ENCODE results near the gene CLIC3. TPM values are rescaled to one million over a fixed set of nuclear protein-coding genes. Genes with fewer than 3 reads are reported as not detected.
A peak's percentile ranks its signal among the peaks of the same experiment; 100 is the strongest.

CLIC3 gene
- polyA plus RNA-seq, 2 of the 4 experiments (the other 2 are of a cell fraction), result 0.61 to 6.4 TPM

GRCh38 chr9:137044502-137045177 is 48.3 kb upstream of the CLIC3 start:
- 67% methylated on average over 14 of the region's 18 CpGs for WGBS (ENCODE audit: missing lambda C conversion rate)
- TF ChIP-seq ESRRA (IDR thresholded peaks at IDR 0.05; ENCODE audit: borderline replicate concordance, low read length) (no peak), HDAC2 (IDR thresholded peaks at IDR 0.05) (no peak)
- no peak for FAIRE-seq

GRCh38 chr9:137044037-137044436 is 47.7 kb upstream of the CLIC3 start:
- Histone ChIP-seq H3K4me1 (peaks cover 15% of the 10 kb centered on the region), H3K9me3 (no peaks in the 10 kb centered on the region), H3K27ac (no peak overlapping the region), H3K4me2 (peak overlapping the region; percentile 98), H3K4me3 (no peak overlapping the region)
- DNase-seq (ENCODE audit: low read depth in 1 of 2, low spot score in 1 of 2) (no peak), ATAC-seq (no peak), FAIRE-seq (no peak)
- POLR2A ChIA-PET, result no interaction called here
- WGBS (ENCODE audit: missing lambda C conversion rate), result 82% methylated on average over 12 of the region's 12 CpGs
- TF ChIP-seq HES2 (IDR thresholded peaks at IDR 0.05), result no peak
- CTCF ChIA-PET, result interaction anchor here (0.8 to 12.7 kb wide), 6 partner anchors 9 to 46 kb away, joined by 3 to 207 read pairs (median 18); partner anchors contain the start of genes ABCA2 and SAPCD2

More at GRCh38 chr9:137044502-137045177, 48.3 kb upstream of the CLIC3 start:
- Histone ChIP-seq H3K4me1 (peaks cover 15% of the 10 kb centered on the region), H3K27ac (peak overlapping the region in 1 of 2 experiments; percentile 92; a peak in 4 of 6 replicates), H3K9me3 (no peaks in the 10 kb centered on the region), H3K4me2 (peak overlapping the region; percentile 98), H3K4me3 (peak overlapping the region; percentile 71)
- ChIA-PET CTCF (interaction anchor here (0.6 to 12.7 kb wide), 11 partner anchors 9 to 97 kb away, joined by 3 to 207 read pairs (median 4); partner anchors contain the start of genes ABCA2 and SAPCD2), POLR2A (no interaction called here)
- DNase-seq (ENCODE audit: low read depth in 1 of 2, low spot score in 1 of 2), result no peak
- ATAC-seq, result 0 out of 6 replicates have a peak, but pooled peaks of 1 of the 2 experiments have one; percentile 2

- FAIRE-seq, result no peak
- 87% methylated on average over 23 of the region's 36 CpGs for WGBS (ENCODE audit: missing lambda C conversion rate)
- DNase-seq (ENCODE audit: low read depth in 1 of 2, low spot score in 1 of 2), result no peak
- Histone ChIP-seq H3K4me3 (no peak overlapping the region), H3K4me2 (no peak overlapping the region), H3K9me3 (no peaks in the 10 kb centered on the region), H3K27ac (no peak overlapping the region), H3K4me1 (peaks cover 15% of the 10 kb centered on the region)
- CTCF ChIA-PET, result interaction anchor here (0.6 to 12.7 kb wide), 5 partner anchors 8 to 38 kb away, joined by 3 to 207 read pairs (median 28); partner anchors contain the start of genes ABCA2, FUT7 and SAPCD2
- no peak for ATAC-seq
- TF ChIP-seq PBX3 (IDR thresholded peaks at IDR 0.05) (no peak), BCL3 (IDR thresholded peaks at IDR 0.05) (no peak), EP300 (IDR thresholded peaks at IDR 0.05) (no peak), CBX8 (IDR thresholded peaks at IDR 0.05) (no peak), NR3C1 (IDR thresholded peaks at IDR 0.05) (no peak), MAZ (IDR thresholded peaks at IDR 0.05; ENCODE audit: borderline replicate concordance, low read depth, low read length) (no peak), RCOR1 (IDR thresholded peaks at IDR 0.05; ENCODE audit: low read depth, low read length) (no peak), HOXB5 (CRISPR knock-in tag; IDR thresholded peaks at IDR 0.05) (no peak), NPAS2 (CRISPR knock-in tag; IDR thresholded peaks at IDR 0.05; ENCODE audit: borderline replicate concordance) (no peak)
- POLR2A ChIA-PET, result no interaction called here
Measured at GRCh38 chr9:137042751-137043727, 46.7 kb upstream of the CLIC3 start.

GRCh38 chr9:137041124-137041523 is 44.8 kb upstream of the CLIC3 start:
- Histone ChIP-seq H3K4me1 (peaks cover 15% of the 10 kb centered on the region), H3K27ac (no peak overlapping the region), H3K4me2 (no peak overlapping the region), H3K4me3 (no peak overlapping the region), H3K9me3 (no peaks in the 10 kb centered on the region)
- TF ChIP-seq ZC3H11A (IDR thresholded peaks at IDR 0.05), result no peak
- no peak for TF ChIP-seq TP53 (CRISPR knock-in tag; IDR thresholded peaks at IDR 0.05)
- TF ChIP-seq JUN (IDR thresholded peaks at IDR 0.05), result no peak
- no peak for TF ChIP-seq EHMT2 (IDR thresholded peaks at IDR 0.05; ENCODE audit: low read depth)
- TF ChIP-seq RAD21 (conservative IDR thresholded peaks at IDR 0.05 in 1 of 2, IDR thresholded peaks at IDR 0.05 in 1 of 2), result no peak
- no peak for TF ChIP-seq FOSB (CRISPR knock-in tag; IDR thresholded peaks at IDR 0.05)
- TF ChIP-seq HDAC2 (IDR thresholded peaks at IDR 0.05), result no peak
- TF ChIP-seq USF2 (IDR thresholded peaks at IDR 0.05), result no peak
- no peak for TF ChIP-seq SREBF2 (IDR thresholded peaks at IDR 0.05)
- no peak for TF ChIP-seq POLR2A (IDR thresholded peaks at IDR 0.05; ENCODE audit: low read length)
- TF ChIP-seq HOXB5 (CRISPR knock-in tag; IDR thresholded peaks at IDR 0.05), result no peak
- TF ChIP-seq HES2 (IDR thresholded peaks at IDR 0.05), result no peak
- no peak for TF ChIP-seq RCOR1 (IDR thresholded peaks at IDR 0.05; ENCODE audit: low read depth, low read length)
- TF ChIP-seq MAFK (IDR thresholded peaks at IDR 0.05; ENCODE audit: partially characterized antibody), result no peak
- no peak for TF ChIP-seq NPAS2 (CRISPR knock-in tag; IDR thresholded peaks at IDR 0.05; ENCODE audit: borderline replicate concordance)
- TF ChIP-seq RNF2 (IDR thresholded peaks at IDR 0.05; ENCODE audit: borderline replicate concordance, low read depth), result no peak
- no peak for TF ChIP-seq FOXS1 (CRISPR knock-in tag; IDR thresholded peaks at IDR 0.05)
- DNase-seq (ENCODE audit: low read depth in 1 of 2, low spot score in 1 of 2), result no peak
- 60% methylated on average over 13 of the region's 16 CpGs for WGBS (ENCODE audit: missing lambda C conversion rate)
- POLR2A ChIA-PET, result no interaction called here
- FAIRE-seq, result no peak
- CTCF ChIA-PET, result interaction anchor here (4.4 to 20.4 kb wide), 4 partner anchors 13 to 92 kb away, joined by 48 to 282 read pairs (median 188); partner anchors contain the start of genes ABCA2, C8G, FBXW5 and LCN12
- ATAC-seq, result no peak
